K562 (cell line): ENCODE measurements around the gene FSTL3. TPM values are rescaled to one million over a fixed set of nuclear protein-coding genes. Genes with fewer than 3 reads are reported as not detected.
A peak's percentile ranks its signal among the peaks of the same experiment; 100 is the strongest.

Experiments used
- ATF1 ChIP-seq, 2 experiments: fragments of 450-650 bp in 1 of 2; IDR thresholded peaks; 2 replicates each; pipeline ENCODE4 v1.6.1; 2016; ENCODE audit warnings: missing compliant biosample characterization in 1 of 2, missing genetic modification characterization in 1 of 2
- JUNB ChIP-seq: fragments of 450-650 bp; formaldehyde crosslinking; conservative IDR thresholded peaks from 2 replicates; pipeline ENCODE4 v1.4.0; 2020; ENCODE audit warnings: mild to moderate bottlenecking
- JUND ChIP-seq, 2 experiments: IDR thresholded peaks; 2 replicates in 1 of 2; 3 replicates in 1 of 2; pipeline ENCODE4 v1.6.1; 2011; ENCODE audit warnings: borderline replicate concordance in 2 of 2, low read depth in 2 of 2, low read length in 2 of 2, improper control_type of control experiment in 1 of 2, missing biosample characterization in 1 of 2, missing genetic modification characterization in 1 of 2, missing genetic modification reagents in 1 of 2
- POLR2A ChIP-seq: fragments of 450-650 bp; conservative IDR thresholded peaks from 2 replicates; pipeline ENCODE4 v1.6.1; 2016
- RBBP5 ChIP-seq: fragments of 200-600 bp; sonication (generic); IDR thresholded peaks from 2 replicates; pipeline ENCODE4 v1.6.1; 2012; ENCODE audit warnings: borderline replicate concordance, mild to moderate bottlenecking, low read length, control low read depth, inconsistent platforms; ENCODE audit not compliant: insufficient read depth, poor library complexity, severe bottlenecking
- TBP ChIP-seq: optimal IDR thresholded peaks from 2 replicates; pipeline ENCODE3; 2011; ENCODE audit warnings: low read depth, low read length, improper control_type of control experiment
- ZBED1 ChIP-seq: IDR thresholded peaks from 2 replicates; pipeline ENCODE4 v1.6.1; 2014
- ZC3H4 ChIP-seq: sonication (generic); formaldehyde crosslinking; IDR thresholded peaks from 2 replicates; pipeline ENCODE4 v1.9.0; 2021; ENCODE audit warnings: missing genetic modification reagents, borderline replicate concordance
- ZNF24 ChIP-seq: fragments of 450-650 bp; IDR thresholded peaks from 2 replicates; pipeline ENCODE4 v1.6.1; 2016
- ZNF316 ChIP-seq: fragments of 450-650 bp; IDR thresholded peaks from 2 replicates; pipeline ENCODE4 v1.6.1; 2016
- polyA plus RNA-seq, 8 experiments: library from polyadenylated mRNA; depleted of rRNA in 4 of 8; stranded (reverse) in 5 of 8; unstranded in 3 of 8; fragments of >200 nt; fragmentation: Nextera tagmentation in 2 of 8; fragmentation: Illumina TruSeq in 1 of 8; extraction: Ambion mirVana in 2 of 8; extraction: Trizol in 1 of 8; gene quantifications; 2 replicates each; pipeline versions ENCODE4 v1.2.1 to v1.2.3, GENCODE V29; 2011 to 2014; ENCODE audit warnings: inconsistent platforms in 1 of 8, missing spikeins in 1 of 8
- total RNA-seq, 7 experiments: library from RNA; depleted of rRNA in 6 of 7; stranded (reverse); fragments of >200 nt in 6 of 7; fragmentation: Illumina TruSeq in 2 of 7; extraction: Trizol in 2 of 7; gene quantifications; 2 replicates each; pipeline versions ENCODE4 v1.2.1 to v1.2.3, GENCODE V29; 2011 to 2021; ENCODE audit warnings: low replicate concordance in 1 of 7
- TF ChIP-seq, protein P1 (sequence below): fragments of 250-450 bp; sonication (Bioruptor Pico); IDR thresholded peaks from 2 replicates; pipeline ENCODE4 v1.6.1; 2021; ENCODE audit warnings: mild to moderate bottlenecking
- TF ChIP-seq, protein P2 (sequence below): fragments of 250-450 bp; sonication (Bioruptor Pico); IDR thresholded peaks from 2 replicates; pipeline ENCODE4 v1.4.0; 2020
- TF ChIP-seq, protein P3 (sequence below), 2 experiments: fragments of 450-650 bp in 1 of 2; IDR thresholded peaks; 2 replicates each; pipeline ENCODE4 v1.6.1; 2011 to 2017; ENCODE audit warnings: low read depth in 2 of 2, antibody characterized with exemption in 1 of 2, borderline replicate concordance in 1 of 2, low read length in 1 of 2, mild to moderate bottlenecking in 1 of 2, mixed read lengths in 1 of 2; ENCODE audit not compliant: control insufficient read depth in 1 of 2
- TF ChIP-seq, protein P4 (sequence below), 2 experiments: fragments of 450-650 bp; IDR thresholded peaks; 2 replicates each; pipeline ENCODE4 v1.6.1; 2016

FSTL3 gene
- total and polyA plus RNA-seq, 9 of the 15 experiments (the other 6 are each of a cell fraction or from before 2014, with no cell fraction given): 0.35 to 6.8 (median 4.2) TPM; not detected in 1

DNA sequence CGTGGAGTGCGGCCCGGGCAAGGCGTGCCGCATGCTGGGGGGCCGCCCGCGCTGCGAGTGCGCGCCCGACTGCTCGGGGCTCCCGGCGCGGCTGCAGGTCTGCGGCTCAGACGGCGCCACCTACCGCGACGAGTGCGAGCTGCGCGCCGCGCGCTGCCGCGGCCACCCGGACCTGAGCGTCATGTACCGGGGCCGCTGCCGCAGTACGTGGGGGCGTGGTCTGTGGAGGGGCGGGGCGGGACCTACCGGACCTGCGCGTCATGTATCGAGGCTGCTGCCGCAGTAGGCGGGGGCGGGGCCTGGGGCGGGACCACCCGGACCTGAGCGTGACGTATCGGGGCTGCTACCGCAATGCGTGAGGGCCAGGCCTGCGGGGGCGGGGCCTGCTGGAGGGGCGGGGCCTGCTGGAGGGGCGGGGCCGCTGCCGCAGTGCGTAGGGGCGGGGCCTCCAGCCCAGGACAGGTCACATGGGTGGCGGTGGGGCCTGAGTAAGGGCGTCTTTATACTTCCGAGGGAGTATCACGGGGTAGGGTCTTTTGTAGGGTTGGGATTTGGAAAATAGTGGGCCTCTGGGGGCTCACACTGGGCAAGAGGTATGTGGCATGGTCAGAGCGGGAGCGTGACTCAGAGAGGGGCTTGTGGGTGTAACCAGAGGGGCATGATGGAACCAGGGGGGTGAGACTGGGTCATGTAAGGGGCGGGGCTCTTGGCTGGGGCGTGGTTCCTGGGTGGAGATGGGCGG lies 4.3 kb downstream of the FSTL3 start (continued):
- TF ChIP-seq JUND (IDR thresholded peaks at IDR 0.05; ENCODE audit: borderline replicate concordance, low read depth, low read length) (peak; percentile 51; the same call in 1 of the 2 replicates), JUND (tag; IDR thresholded peaks at IDR 0.05; ENCODE audit: borderline replicate concordance, low read depth, low read length) (no peak; the same call in 2 of the 3 replicates), ZNF316 (peak; percentile 11; the same call in 1 of the 2 replicates), POLR2A (peak; percentile 86), ZC3H4 (no peak), TBP (peak; percentile 60), RBBP5 (peak; percentile 57), ZNF24 (0 out of 2 replicates have a peak, but pooled peaks have one; percentile 8), ATF1 (CRISPR knock-in tag; IDR thresholded peaks at IDR 0.05) (peak; percentile 44), ATF1 (tag; IDR thresholded peaks at IDR 0.05) (0 out of 2 replicates have a peak, but pooled peaks have one; percentile 41), JUNB (0 out of 2 replicates have a peak, but pooled peaks have one; percentile 28), ZBED1 (peak; percentile 35; the same call in 1 of the 2 replicates)
- TF ChIP-seq, protein P1, sequence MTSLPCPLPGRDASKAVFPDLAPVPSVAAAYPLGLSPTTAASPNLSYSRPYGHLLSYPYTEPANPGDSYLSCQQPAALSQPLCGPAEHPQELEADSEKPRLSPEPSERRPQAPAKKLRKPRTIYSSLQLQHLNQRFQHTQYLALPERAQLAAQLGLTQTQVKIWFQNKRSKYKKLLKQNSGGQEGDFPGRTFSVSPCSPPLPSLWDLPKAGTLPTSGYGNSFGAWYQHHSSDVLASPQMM (CRISPR knock-in tag): no peak
- TF ChIP-seq, protein P2, sequence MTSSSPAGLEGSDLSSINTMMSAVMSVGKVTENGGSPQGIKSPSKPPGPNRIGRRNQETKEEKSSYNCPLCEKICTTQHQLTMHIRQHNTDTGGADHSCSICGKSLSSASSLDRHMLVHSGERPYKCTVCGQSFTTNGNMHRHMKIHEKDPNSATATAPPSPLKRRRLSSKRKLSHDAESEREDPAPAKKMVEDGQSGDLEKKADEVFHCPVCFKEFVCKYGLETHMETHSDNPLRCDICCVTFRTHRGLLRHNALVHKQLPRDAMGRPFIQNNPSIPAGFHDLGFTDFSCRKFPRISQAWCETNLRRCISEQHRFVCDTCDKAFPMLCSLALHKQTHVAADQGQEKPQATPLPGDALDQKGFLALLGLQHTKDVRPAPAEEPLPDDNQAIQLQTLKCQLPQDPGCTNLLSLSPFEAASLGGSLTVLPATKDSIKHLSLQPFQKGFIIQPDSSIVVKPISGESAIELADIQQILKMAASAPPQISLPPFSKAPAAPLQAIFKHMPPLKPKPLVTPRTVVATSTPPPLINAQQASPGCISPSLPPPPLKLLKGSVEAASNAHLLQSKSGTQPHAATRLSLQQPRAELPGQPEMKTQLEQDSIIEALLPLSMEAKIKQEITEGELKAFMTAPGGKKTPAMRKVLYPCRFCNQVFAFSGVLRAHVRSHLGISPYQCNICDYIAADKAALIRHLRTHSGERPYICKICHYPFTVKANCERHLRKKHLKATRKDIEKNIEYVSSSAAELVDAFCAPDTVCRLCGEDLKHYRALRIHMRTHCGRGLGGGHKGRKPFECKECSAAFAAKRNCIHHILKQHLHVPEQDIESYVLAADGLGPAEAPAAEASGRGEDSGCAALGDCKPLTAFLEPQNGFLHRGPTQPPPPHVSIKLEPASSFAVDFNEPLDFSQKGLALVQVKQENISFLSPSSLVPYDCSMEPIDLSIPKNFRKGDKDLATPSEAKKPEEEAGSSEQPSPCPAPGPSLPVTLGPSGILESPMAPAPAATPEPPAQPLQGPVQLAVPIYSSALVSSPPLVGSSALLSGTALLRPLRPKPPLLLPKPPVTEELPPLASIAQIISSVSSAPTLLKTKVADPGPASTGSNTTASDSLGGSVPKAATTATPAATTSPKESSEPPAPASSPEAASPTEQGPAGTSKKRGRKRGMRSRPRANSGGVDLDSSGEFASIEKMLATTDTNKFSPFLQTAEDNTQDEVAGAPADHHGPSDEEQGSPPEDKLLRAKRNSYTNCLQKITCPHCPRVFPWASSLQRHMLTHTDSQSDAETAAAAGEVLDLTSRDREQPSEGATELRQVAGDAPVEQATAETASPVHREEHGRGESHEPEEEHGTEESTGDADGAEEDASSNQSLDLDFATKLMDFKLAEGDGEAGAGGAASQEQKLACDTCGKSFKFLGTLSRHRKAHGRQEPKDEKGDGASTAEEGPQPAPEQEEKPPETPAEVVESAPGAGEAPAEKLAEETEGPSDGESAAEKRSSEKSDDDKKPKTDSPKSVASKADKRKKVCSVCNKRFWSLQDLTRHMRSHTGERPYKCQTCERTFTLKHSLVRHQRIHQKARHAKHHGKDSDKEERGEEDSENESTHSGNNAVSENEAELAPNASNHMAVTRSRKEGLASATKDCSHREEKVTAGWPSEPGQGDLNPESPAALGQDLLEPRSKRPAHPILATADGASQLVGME: peak; percentile 44; the same call in 1 of the 2 replicates
- TF ChIP-seq, protein P3, sequence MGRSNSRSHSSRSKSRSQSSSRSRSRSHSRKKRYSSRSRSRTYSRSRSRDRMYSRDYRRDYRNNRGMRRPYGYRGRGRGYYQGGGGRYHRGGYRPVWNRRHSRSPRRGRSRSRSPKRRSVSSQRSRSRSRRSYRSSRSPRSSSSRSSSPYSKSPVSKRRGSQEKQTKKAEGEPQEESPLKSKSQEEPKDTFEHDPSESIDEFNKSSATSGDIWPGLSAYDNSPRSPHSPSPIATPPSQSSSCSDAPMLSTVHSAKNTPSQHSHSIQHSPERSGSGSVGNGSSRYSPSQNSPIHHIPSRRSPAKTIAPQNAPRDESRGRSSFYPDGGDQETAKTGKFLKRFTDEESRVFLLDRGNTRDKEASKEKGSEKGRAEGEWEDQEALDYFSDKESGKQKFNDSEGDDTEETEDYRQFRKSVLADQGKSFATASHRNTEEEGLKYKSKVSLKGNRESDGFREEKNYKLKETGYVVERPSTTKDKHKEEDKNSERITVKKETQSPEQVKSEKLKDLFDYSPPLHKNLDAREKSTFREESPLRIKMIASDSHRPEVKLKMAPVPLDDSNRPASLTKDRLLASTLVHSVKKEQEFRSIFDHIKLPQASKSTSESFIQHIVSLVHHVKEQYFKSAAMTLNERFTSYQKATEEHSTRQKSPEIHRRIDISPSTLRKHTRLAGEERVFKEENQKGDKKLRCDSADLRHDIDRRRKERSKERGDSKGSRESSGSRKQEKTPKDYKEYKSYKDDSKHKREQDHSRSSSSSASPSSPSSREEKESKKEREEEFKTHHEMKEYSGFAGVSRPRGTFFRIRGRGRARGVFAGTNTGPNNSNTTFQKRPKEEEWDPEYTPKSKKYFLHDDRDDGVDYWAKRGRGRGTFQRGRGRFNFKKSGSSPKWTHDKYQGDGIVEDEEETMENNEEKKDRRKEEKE (IDR thresholded peaks at IDR 0.05; ENCODE audit: borderline replicate concordance in 1 of 2, control insufficient read depth in 1 of 2, low read depth in 2 of 2, low read length in 1 of 2): 0 out of 4 replicates have a peak, but pooled peaks of 1 of the 2 experiments have one; percentile 55
- TF ChIP-seq, protein P4, sequence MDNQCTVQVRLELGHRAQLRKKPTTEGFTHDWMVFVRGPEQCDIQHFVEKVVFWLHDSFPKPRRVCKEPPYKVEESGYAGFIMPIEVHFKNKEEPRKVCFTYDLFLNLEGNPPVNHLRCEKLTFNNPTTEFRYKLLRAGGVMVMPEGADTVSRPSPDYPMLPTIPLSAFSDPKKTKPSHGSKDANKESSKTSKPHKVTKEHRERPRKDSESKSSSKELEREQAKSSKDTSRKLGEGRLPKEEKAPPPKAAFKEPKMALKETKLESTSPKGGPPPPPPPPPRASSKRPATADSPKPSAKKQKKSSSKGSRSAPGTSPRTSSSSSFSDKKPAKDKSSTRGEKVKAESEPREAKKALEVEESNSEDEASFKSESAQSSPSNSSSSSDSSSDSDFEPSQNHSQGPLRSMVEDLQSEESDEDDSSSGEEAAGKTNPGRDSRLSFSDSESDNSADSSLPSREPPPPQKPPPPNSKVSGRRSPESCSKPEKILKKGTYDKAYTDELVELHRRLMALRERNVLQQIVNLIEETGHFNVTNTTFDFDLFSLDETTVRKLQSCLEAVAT (IDR thresholded peaks at IDR 0.05): peak in 1 of 2 experiments; percentile 40; a peak in 1 of 4 replicates
